GM23338 (cell line): ENCODE results near the gene TYRO3. TPM values are rescaled to one million over a fixed set of nuclear protein-coding genes. Genes with fewer than 3 reads are reported as not detected.

ENCODE experiments used
- ATAC-seq: fragments of 200-7000 bp; cut with Tn5 transposase; 3 replicates; pipeline ENCODE4 v1.9.1; 2020
- DNase-seq: peaks from one replicate; pipeline ENCODE4 v3.0.0-alpha.2; 2015; ENCODE audit warnings: low spot score
- H2AFZ ChIP-seq: fragments of 200-600 bp; sonication (generic); 2 replicates; pipeline ENCODE4 v1.8.0; 2016; ENCODE audit warnings: antibody characterized with exemption, mild to moderate bottlenecking, moderate library complexity
- H3F3A ChIP-seq: fragments of 200-600 bp; sonication (generic); replicated peaks from 2 replicates; pipeline ENCODE4 v1.8.0; 2017; ENCODE audit warnings: antibody characterized with exemption, mixed run types, low read depth
- H3K27ac ChIP-seq: fragments of 200-600 bp; sonication (generic); 2 replicates; pipeline ENCODE4 v1.6.1; 2016; ENCODE audit warnings: low read depth
- H3K27me3 ChIP-seq: fragments of 200-600 bp; sonication (generic); 2 replicates; pipeline ENCODE4 v1.8.0; 2016; ENCODE audit warnings: mild to moderate bottlenecking, mixed run types, moderate library complexity; ENCODE audit not compliant: insufficient read depth
- H3K36me3 ChIP-seq: fragments of 200-600 bp; sonication (generic); 2 replicates; pipeline ENCODE4 v1.8.0; 2016; ENCODE audit warnings: mild to moderate bottlenecking; ENCODE audit not compliant: insufficient read depth
- H3K4me1 ChIP-seq: fragments of 200-600 bp; sonication (generic); 2 replicates; pipeline ENCODE4 v1.8.0; 2016; ENCODE audit warnings: mild to moderate bottlenecking, moderate library complexity; ENCODE audit not compliant: insufficient read depth
- H3K4me2 ChIP-seq: fragments of 200-600 bp; sonication (generic); 2 replicates; pipeline ENCODE4 v1.7.1; 2017; ENCODE audit warnings: mixed run types
- H3K4me3 ChIP-seq: fragments of 200-600 bp; sonication (generic); 2 replicates; pipeline ENCODE4 v1.6.1; 2016; ENCODE audit warnings: mixed run types
- H3K79me2 ChIP-seq: fragments of 200-600 bp; sonication (generic); replicated peaks from 2 replicates; pipeline ENCODE4 v1.8.0; 2017; ENCODE audit warnings: mild to moderate bottlenecking; ENCODE audit not compliant: insufficient read depth
- H3K9me2 ChIP-seq: fragments of 200-600 bp; sonication (generic); 2 replicates; pipeline ENCODE4 v1.8.0; 2017; ENCODE audit not compliant: insufficient read depth
- H4K20me1 ChIP-seq: fragments of 200-600 bp; sonication (generic); replicated peaks from 2 replicates; pipeline ENCODE4 v1.8.0; 2017; ENCODE audit warnings: mild to moderate bottlenecking; ENCODE audit not compliant: insufficient read depth
- H3K27ac Mint-ChIP-seq: 2 replicates; pipeline ENCODE4 v1.8.0; 2020; ENCODE audit warnings: inconsistent platforms, mild to moderate bottlenecking, moderate library complexity, mixed read lengths
- H3K27me3 Mint-ChIP-seq: 3 replicates; pipeline ENCODE4 v1.8.0; 2022; ENCODE audit warnings: low read depth, mild to moderate bottlenecking, moderate library complexity, mixed read lengths, inconsistent platforms; ENCODE audit not compliant: insufficient read depth, poor library complexity
- H3K36me3 Mint-ChIP-seq: 3 replicates; pipeline ENCODE4 v1.8.0; 2021; ENCODE audit warnings: low read depth, mild to moderate bottlenecking, inconsistent platforms, moderate library complexity, mixed read lengths
- H3K4me1 Mint-ChIP-seq: 3 replicates; pipeline ENCODE4 v1.8.0; 2020; ENCODE audit warnings: mild to moderate bottlenecking, inconsistent platforms, mixed read lengths
- H3K4me3 Mint-ChIP-seq: 3 replicates; pipeline ENCODE4 v1.8.0; 2021; ENCODE audit warnings: moderate library complexity, mild to moderate bottlenecking, inconsistent platforms, mixed read lengths
- H3K9me3 Mint-ChIP-seq: 3 replicates; pipeline ENCODE4 v1.8.0; 2020; ENCODE audit warnings: moderate library complexity, mild to moderate bottlenecking, inconsistent platforms, mixed read lengths
- CREB1 ChIP-seq: fragments of 250-450 bp; sonication (Bioruptor Pico); IDR thresholded peaks from 2 replicates; pipeline ENCODE4 v1.5.0; 2020; ENCODE audit warnings: low read depth, mild to moderate bottlenecking, moderate library complexity
- CTCF ChIP-seq, 2 experiments: fragments of 200-600 bp in 1 of 2; sonication (generic) in 1 of 2; conservative IDR thresholded peaks; 2 replicates each; pipeline versions ENCODE4 v1.5.1 to v1.6.1; 2016 to 2017; ENCODE audit warnings: antibody characterized with exemption in 2 of 2, low read depth in 2 of 2, mild to moderate bottlenecking in 2 of 2, moderate library complexity in 1 of 2
- ETS1 ChIP-seq: IDR thresholded peaks from 2 replicates; pipeline ENCODE4 v1.6.1; 2016; ENCODE audit warnings: antibody characterized with exemption
- JUNB ChIP-seq: IDR thresholded peaks from one replicate; pipeline ENCODE4 v1.6.1; 2016; ENCODE audit warnings: antibody characterized with exemption; ENCODE audit not compliant: unreplicated experiment
- NANOG ChIP-seq: IDR thresholded peaks from 2 replicates; pipeline ENCODE4 v1.6.1; 2016; ENCODE audit warnings: antibody characterized with exemption, borderline replicate concordance
- POLR2AphosphoS5 ChIP-seq: IDR thresholded peaks from 2 replicates; pipeline ENCODE4 v1.6.1; 2016; ENCODE audit warnings: antibody characterized with exemption, low read depth
- REST ChIP-seq: IDR thresholded peaks from one replicate; pipeline ENCODE4 v1.6.1; 2018; ENCODE audit warnings: antibody characterized with exemption; ENCODE audit not compliant: unreplicated experiment
- STAT1 ChIP-seq: IDR thresholded peaks from one replicate; pipeline ENCODE4 v1.6.1; 2016; ENCODE audit warnings: antibody characterized with exemption; ENCODE audit not compliant: unreplicated experiment
- ZNF114 ChIP-seq: fragments of 250-450 bp; sonication (Bioruptor Pico); IDR thresholded peaks from 2 replicates; pipeline ENCODE4 v1.5.0; 2020; ENCODE audit warnings: mild to moderate bottlenecking, moderate library complexity
- ZNF331 ChIP-seq: fragments of 250-450 bp; sonication (Bioruptor Pico); IDR thresholded peaks from 2 replicates; pipeline ENCODE4 v1.5.0; 2020; ENCODE audit warnings: low read depth, mild to moderate bottlenecking, moderate library complexity
- polyA plus RNA-seq: library from polyadenylated mRNA; unstranded; fragments of >200 nt; fragmentation: Nextera tagmentation; extraction: Ambion mirVana; gene quantifications from 2 replicates; pipeline ENCODE4 v1.2.1, GENCODE V29; 2016
- total RNA-seq: library from RNA; depleted of rRNA; stranded (reverse); fragments of >200 nt; shearing (Covaris generic); gene quantifications from 2 replicates; pipeline ENCODE4 v1.2.3, GENCODE V29; 2014

Gene TYRO3
- total and polyA plus RNA-seq, 2 experiments from 2014 or later = 32.6 to 61.0 TPM

- no peak for TF ChIP-seq STAT1
- TF ChIP-seq CTCF (conservative IDR thresholded peaks at IDR 0.05; ENCODE audit: low read depth in 2 of 2) = no peak
- no peak for TF ChIP-seq JUNB
- no peak for TF ChIP-seq ETS1
Measured at GRCh38 chr15:41609123-41609522, 50.1 kb downstream of the TYRO3 start (continued).

GRCh38 chr15:41610048-41610447 lies 51.0 kb downstream of the TYRO3 start:
- no peak for DNase-seq
- TF ChIP-seq REST (no peak), CTCF (conservative IDR thresholded peaks at IDR 0.05; ENCODE audit: low read depth in 2 of 2) (no peak), ZNF114 (CRISPR knock-in tag) (no peak), POLR2AphosphoS5 (no peak), NANOG (no peak), STAT1 (no peak), CREB1 (CRISPR knock-in tag) (no peak), ETS1 (no peak), ZNF331 (no peak)

More at GRCh38 chr15:41610048-41610447, 51.0 kb downstream of the TYRO3 start:
- Histone ChIP-seq H3K4me3 (no peak overlapping the region), H3K9me2 (no peaks in the 10 kb centered on the region), H4K20me1 (no peaks in the 10 kb centered on the region), H3K36me3 (no peaks in the 10 kb centered on the region), H3K79me2 (no peaks in the 10 kb centered on the region), H3K4me1 (no peaks in the 10 kb centered on the region), H3K27me3 (no peaks in the 10 kb centered on the region), H3K27ac (no peak overlapping the region), H3F3A (no peaks in the 10 kb centered on the region), H2AFZ (peak overlapping the region; percentile 88; the same call in 1 of the 2 replicates), H3K4me2 (no peak overlapping the region)
- H3K9me3 Mint-ChIP-seq = no peaks in the 10 kb centered on the region; the same call in 2 of the 3 replicates
- H3K27me3 Mint-ChIP-seq = peaks cover 3% of the 10 kb centered on the region
- 0 out of 3 replicates have a peak, but pooled peaks cover 2% of the 10 kb centered on the region for H3K4me1 Mint-ChIP-seq
- H3K27ac Mint-ChIP-seq = no peak overlapping the region
- no peaks in the 10 kb centered on the region for H3K36me3 Mint-ChIP-seq
- no peak for ATAC-seq
- H3K4me3 Mint-ChIP-seq = no peak overlapping the region
